ENCODE data around the gene IL18RAP. TPM values are rescaled to one million over a fixed set of nuclear protein-coding genes. Genes with fewer than 3 reads are reported as not detected.

IL18RAP gene
- total RNA-seq, 1 donor from 2014 or later: not detected

DNA sequence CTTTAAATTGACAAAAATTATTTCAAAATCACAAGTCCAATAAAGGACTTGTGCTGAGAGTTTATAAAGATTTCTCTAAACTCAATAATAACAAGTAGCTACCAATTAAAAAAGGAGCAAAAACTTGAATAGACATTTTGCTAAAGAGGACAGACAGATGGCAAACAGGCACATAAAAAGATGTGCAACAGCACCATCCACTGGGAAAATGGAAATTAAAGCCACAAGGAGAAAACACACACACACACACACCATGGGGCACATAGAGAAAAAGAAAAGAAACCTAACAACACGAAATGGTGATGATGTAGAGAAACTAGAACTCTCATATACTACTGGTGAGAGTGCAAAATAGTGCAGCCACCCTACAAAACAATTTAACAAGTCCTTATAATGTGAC, 37.5 kb downstream of the IL18RAP start:
- Mint-ChIP-seq H3K4me3 (no peak overlapping the region), H3K4me1 (peaks cover 3% of the 10 kb centered on the region), H3K36me3 (no peaks in the 10 kb centered on the region), H3K9me3 (peaks cover 5% of the 10 kb centered on the region), H3K27me3 (ENCODE audit: insufficient read depth, low read depth) (peaks cover 3% of the 10 kb centered on the region), H3K27ac (no peak overlapping the region)
- no peaks in the 10 kb centered on the region for H3K27me3 ChIP-seq
- TF ChIP-seq EZH2phosphoT487 (IDR thresholded peaks at IDR 0.05): no peak
- no peak for TF ChIP-seq EZH2 (IDR thresholded peaks at IDR 0.05)
- TF ChIP-seq, protein P1, sequence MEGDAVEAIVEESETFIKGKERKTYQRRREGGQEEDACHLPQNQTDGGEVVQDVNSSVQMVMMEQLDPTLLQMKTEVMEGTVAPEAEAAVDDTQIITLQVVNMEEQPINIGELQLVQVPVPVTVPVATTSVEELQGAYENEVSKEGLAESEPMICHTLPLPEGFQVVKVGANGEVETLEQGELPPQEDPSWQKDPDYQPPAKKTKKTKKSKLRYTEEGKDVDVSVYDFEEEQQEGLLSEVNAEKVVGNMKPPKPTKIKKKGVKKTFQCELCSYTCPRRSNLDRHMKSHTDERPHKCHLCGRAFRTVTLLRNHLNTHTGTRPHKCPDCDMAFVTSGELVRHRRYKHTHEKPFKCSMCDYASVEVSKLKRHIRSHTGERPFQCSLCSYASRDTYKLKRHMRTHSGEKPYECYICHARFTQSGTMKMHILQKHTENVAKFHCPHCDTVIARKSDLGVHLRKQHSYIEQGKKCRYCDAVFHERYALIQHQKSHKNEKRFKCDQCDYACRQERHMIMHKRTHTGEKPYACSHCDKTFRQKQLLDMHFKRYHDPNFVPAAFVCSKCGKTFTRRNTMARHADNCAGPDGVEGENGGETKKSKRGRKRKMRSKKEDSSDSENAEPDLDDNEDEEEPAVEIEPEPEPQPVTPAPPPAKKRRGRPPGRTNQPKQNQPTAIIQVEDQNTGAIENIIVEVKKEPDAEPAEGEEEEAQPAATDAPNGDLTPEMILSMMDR (IDR thresholded peaks at IDR 0.05): no peak
- no peaks in the 10 kb centered on the region for H3K79me2 ChIP-seq (ENCODE audit: low read depth)
- no peak overlapping the region for H3K27ac ChIP-seq
- no peaks in the 10 kb centered on the region for H3K4me1 ChIP-seq
- H3F3A ChIP-seq (ENCODE audit: low read depth): no peaks in the 10 kb centered on the region
- H3K9ac ChIP-seq: no peak overlapping the region
- no peak for DNase-seq (ENCODE audit: low spot score)
- no peak overlapping the region for H2AFZ ChIP-seq (replicated peaks)
- H4K20me1 ChIP-seq (ENCODE audit: low read depth): no peaks in the 10 kb centered on the region
- H3K4me2 ChIP-seq: no peak overlapping the region
- H3K9me3 ChIP-seq (ENCODE audit: low read depth): no peaks in the 10 kb centered on the region
- H3K4me3 ChIP-seq: no peak overlapping the region
- no peaks in the 10 kb centered on the region for H3K36me3 ChIP-seq

DNA sequence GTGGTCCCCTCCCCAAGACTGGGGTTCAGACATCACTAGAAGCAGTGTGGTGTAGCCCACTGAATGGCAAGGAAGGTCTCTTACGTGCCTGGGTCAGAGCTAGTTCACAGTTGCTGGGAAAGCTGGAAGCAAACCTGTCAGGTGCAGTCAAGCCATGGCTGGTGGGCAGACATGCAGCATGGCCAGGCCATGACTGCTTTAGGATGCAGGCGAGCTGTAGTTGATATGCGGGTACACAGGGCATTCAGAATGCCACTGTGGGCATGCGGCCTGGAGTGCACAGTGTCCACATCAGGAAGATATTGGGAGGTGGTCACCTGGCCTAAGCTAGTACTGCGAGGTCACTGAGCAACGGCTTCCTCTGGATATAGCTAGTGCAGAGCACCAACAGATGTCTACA, 38.2 kb downstream of the IL18RAP start:
- no peaks in the 10 kb centered on the region for H3K9me3 ChIP-seq (ENCODE audit: low read depth)
- peaks cover 3% of the 10 kb centered on the region for H3K4me1 Mint-ChIP-seq

DNA sequence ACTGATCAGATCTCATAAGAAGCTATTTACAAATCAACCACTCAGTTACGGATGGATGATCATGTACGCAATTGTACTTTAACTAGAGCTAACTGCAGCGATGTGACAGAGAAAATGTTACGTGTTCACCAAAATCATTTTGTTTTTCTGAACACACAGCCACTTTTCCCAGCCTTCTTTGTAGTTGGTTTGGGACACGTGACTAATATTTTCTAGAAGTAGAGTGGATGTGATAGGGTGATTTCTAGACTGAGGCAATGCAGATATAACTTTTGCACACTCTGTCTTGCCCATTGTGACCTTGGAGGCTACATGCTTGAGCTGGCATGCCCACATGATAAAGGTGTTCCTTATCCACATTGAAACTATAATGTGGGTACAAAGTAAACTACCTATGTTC, 40.2 kb downstream of the IL18RAP start:
- TF ChIP-seq, protein P1 (IDR thresholded peaks at IDR 0.05): no peak
- no peak for TF ChIP-seq EZH2phosphoT487 (IDR thresholded peaks at IDR 0.05)
- TF ChIP-seq EZH2 (IDR thresholded peaks at IDR 0.05): no peak
- Mint-ChIP-seq H3K4me1 (peaks cover 3% of the 10 kb centered on the region), H3K4me3 (no peak overlapping the region), H3K27ac (no peak overlapping the region), H3K9me3 (peaks cover 5% of the 10 kb centered on the region), H3K27me3 (ENCODE audit: insufficient read depth, low read depth) (peaks cover 3% of the 10 kb centered on the region), H3K36me3 (no peaks in the 10 kb centered on the region)
- no peaks in the 10 kb centered on the region for H3K9me3 ChIP-seq (ENCODE audit: low read depth)
- H3K36me3 ChIP-seq: no peaks in the 10 kb centered on the region
- H4K20me1 ChIP-seq (ENCODE audit: low read depth): no peaks in the 10 kb centered on the region
- H3K4me3 ChIP-seq: no peak overlapping the region
- H3K27ac ChIP-seq: no peak overlapping the region
- H3K4me1 ChIP-seq: no peaks in the 10 kb centered on the region
- H3K27me3 ChIP-seq: no peaks in the 10 kb centered on the region
- H3F3A ChIP-seq (ENCODE audit: low read depth): no peaks in the 10 kb centered on the region
- no peak for DNase-seq (ENCODE audit: low spot score)
- no peak overlapping the region for H3K4me2 ChIP-seq
- no peaks in the 10 kb centered on the region for H3K79me2 ChIP-seq (ENCODE audit: low read depth)
- H2AFZ ChIP-seq (replicated peaks): no peak overlapping the region
- no peak overlapping the region for H3K9ac ChIP-seq

More for the DNA sequence above, 38.2 kb downstream of the IL18RAP start:
- H3F3A ChIP-seq (ENCODE audit: low read depth): no peaks in the 10 kb centered on the region
- TF ChIP-seq, protein P1 (IDR thresholded peaks at IDR 0.05): no peak
- TF ChIP-seq EZH2 (IDR thresholded peaks at IDR 0.05): no peak
- TF ChIP-seq EZH2phosphoT487 (IDR thresholded peaks at IDR 0.05): no peak
- Mint-ChIP-seq H3K36me3 (no peaks in the 10 kb centered on the region), H3K9me3 (peaks cover 5% of the 10 kb centered on the region), H3K27me3 (ENCODE audit: insufficient read depth, low read depth) (peaks cover 3% of the 10 kb centered on the region), H3K4me3 (no peak overlapping the region), H3K27ac (no peak overlapping the region)
- H3K27me3 ChIP-seq: no peaks in the 10 kb centered on the region
- no peak overlapping the region for H3K9ac ChIP-seq
- no peaks in the 10 kb centered on the region for H4K20me1 ChIP-seq (ENCODE audit: low read depth)
- H3K4me1 ChIP-seq: no peaks in the 10 kb centered on the region
- H2AFZ ChIP-seq (replicated peaks): no peak overlapping the region
- H3K4me3 ChIP-seq: no peak overlapping the region
- H3K79me2 ChIP-seq (ENCODE audit: low read depth): no peaks in the 10 kb centered on the region
- no peak for DNase-seq (ENCODE audit: low spot score)
- no peak overlapping the region for H3K4me2 ChIP-seq
- H3K36me3 ChIP-seq: no peaks in the 10 kb centered on the region
- no peak overlapping the region for H3K27ac ChIP-seq

All from neural progenitor cell (in vitro differentiated cells).